DMS 273 (cell line): Measurements from ENCODE around the gene NKX2-4.
"Not testable (repeated sequence)": the region's sequence is repeated elsewhere in the genome, so short reads cannot be mapped to it uniquely, and the experiment has no call there.

ENCODE experiments used
- DNase-seq: peaks from one replicate; lab custom pipeline; 2025; ENCODE audit not compliant: unreplicated experiment; lab: John Stamatoyannopoulos, UW

Gene NKX2-4

GRCh38 chr20:21397341-21398108, at the start of gene NKX2-4:
Gene NKX2-4 (minus strand): TSS chr20:21397526. CDS start chr20:21397399, 127 bp downstream.
- peak; percentile 69 for DNase-seq

- DNase-seq = no peak
Measured at GRCh38 chr20:21437816-21438215, 40.5 kb upstream of the NKX2-4 start.

GRCh38 chr20:21437248-21437647, 39.9 kb upstream of the NKX2-4 start:
- no peak for DNase-seq

GRCh38 chr20:21436205-21436604, 38.9 kb upstream of the NKX2-4 start:
- no peak for DNase-seq

GRCh38 chr20:21435576-21435975, 38.2 kb upstream of the NKX2-4 start:
- no peak for DNase-seq

GRCh38 chr20:21433329-21433890, 36.1 kb upstream of the NKX2-4 start:
- no peak for DNase-seq

GRCh38 chr20:21432911-21433310, 35.6 kb upstream of the NKX2-4 start:
- no peak for DNase-seq

- no peak for DNase-seq
Measured at GRCh38 chr20:21430020-21430419, 32.7 kb upstream of the NKX2-4 start.

GRCh38 chr20:21424846-21425245, 27.5 kb upstream of the NKX2-4 start:
- DNase-seq = no peak

GRCh38 chr20:21423712-21424111, 26.4 kb upstream of the NKX2-4 start:
- DNase-seq = not testable (repeated sequence)

- no peak for DNase-seq
Measured at GRCh38 chr20:21421601-21422236, 24.4 kb upstream of the NKX2-4 start.

- DNase-seq = not testable (repeated sequence)
Measured at GRCh38 chr20:21419147-21419546, 21.8 kb upstream of the NKX2-4 start.

- not testable (repeated sequence) for DNase-seq
Measured at GRCh38 chr20:21413996-21414395, 16.7 kb upstream of the NKX2-4 start.

GRCh38 chr20:21411725-21412124, 14.4 kb upstream of the NKX2-4 start:
- DNase-seq = no peak

GRCh38 chr20:21399005-21399475, 1.7 kb upstream of the NKX2-4 start:
- DNase-seq = no peak

GRCh38 chr20:21398109-21399004, 1.0 kb upstream of the NKX2-4 start:
- no peak for DNase-seq

- DNase-seq = peak; percentile 69
Measured at GRCh38 chr20:21396599-21397340, 556 bp downstream of the NKX2-4 start.

- DNase-seq = no peak
Measured at GRCh38 chr20:21395666-21396598, 1.4 kb downstream of the NKX2-4 start.

GRCh38 chr20:21395051-21395665, 2.2 kb downstream of the NKX2-4 start:
- no peak for DNase-seq
